Esophagus squamous epithelium (tissue), 4 donors: ENCODE measurements around the gene TMEFF1.

Experiments
- CTCF ChIP-seq, 6 experiments: fragments of 450-650 bp in 4 of 6; fragments of 200-600 bp in 2 of 6; sonication (generic) in 2 of 6; IDR thresholded peaks; one replicate each; pipeline ENCODE4 v1.5.1; 2016 to 2019; ENCODE audit warnings: antibody characterized with exemption in 6 of 6, mild to moderate bottlenecking in 4 of 6, moderate library complexity in 4 of 6
- POLR2A ChIP-seq, 4 donors: fragments of 450-650 bp; IDR thresholded peaks; one replicate each; pipeline ENCODE4 v1.6.1; 2017; ENCODE audit warnings: antibody characterized with exemption in 4 of 4, mild to moderate bottlenecking in 4 of 4, moderate library complexity in 3 of 4

GRCh38 chr9:100581661-100582060 lies 108.7 kb downstream of the TMEFF1 start:
- TF ChIP-seq CTCF (IDR thresholded peaks at IDR 0.05) (no peak), POLR2A (IDR thresholded peaks at IDR 0.05) (no peak)
